ENCODE data around the gene IMP3.

IMP3 gene

DNA sequence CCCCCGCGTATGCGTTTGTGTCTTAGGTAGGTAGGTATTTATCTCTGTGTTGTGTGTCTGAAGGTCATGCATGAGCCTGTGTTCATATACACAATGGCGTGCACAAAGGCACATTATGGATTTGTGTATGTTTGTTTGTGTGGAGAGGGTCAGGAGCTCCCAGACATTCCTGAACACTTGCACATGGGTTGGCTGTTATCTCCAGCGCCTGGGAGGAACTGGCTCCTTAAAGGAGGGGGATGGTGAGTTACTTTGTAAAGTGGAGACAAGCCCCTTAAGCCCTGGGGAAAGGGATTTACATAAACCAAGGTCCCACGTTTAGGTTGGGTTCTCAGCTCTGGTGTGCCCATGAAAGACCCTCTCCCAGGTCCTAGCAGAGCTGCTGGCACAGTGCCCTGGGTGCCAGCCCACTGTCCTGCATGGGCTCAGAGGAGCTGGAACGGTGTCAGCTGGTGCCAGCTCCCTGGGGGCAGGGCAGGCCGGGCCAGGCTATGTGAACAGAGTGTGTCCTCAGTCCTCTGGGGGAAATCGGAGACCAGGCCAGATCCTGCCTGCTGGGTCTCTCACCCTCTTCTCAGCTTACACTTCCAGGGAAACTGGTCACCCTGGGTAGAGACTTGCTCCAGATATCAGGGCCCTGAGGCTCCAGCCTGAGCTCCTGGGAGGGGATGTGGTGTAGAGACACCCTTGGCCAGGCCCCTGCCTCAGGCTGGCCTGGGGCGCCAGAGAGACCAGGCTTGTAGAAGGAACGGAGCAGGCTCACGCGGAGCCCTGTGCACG is 32.8 kb upstream of the IMP3 start:
- DNase-seq: no peak

- no peak for DNase-seq
Observed at GRCh38 chr15:75671730-75672602, 31.9 kb upstream of the IMP3 start.

DNA sequence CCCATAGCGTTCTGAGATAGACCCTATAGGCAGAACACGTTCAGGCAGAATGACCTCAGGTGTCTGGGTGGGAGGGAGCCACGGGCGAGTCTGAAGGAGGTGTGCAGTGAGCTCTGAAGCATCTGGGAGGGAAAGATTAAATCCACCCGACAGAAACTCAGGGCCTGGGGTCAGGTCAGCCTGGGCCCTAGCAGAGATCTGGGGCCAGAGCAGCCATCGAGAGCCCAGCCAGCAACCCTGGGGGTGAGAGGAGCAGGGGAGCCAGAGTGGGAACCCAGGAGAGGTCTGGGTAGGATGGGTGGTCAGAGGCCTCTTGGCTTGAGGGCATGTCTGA is 29.8 kb upstream of the IMP3 start:
- no peak for DNase-seq

DNA sequence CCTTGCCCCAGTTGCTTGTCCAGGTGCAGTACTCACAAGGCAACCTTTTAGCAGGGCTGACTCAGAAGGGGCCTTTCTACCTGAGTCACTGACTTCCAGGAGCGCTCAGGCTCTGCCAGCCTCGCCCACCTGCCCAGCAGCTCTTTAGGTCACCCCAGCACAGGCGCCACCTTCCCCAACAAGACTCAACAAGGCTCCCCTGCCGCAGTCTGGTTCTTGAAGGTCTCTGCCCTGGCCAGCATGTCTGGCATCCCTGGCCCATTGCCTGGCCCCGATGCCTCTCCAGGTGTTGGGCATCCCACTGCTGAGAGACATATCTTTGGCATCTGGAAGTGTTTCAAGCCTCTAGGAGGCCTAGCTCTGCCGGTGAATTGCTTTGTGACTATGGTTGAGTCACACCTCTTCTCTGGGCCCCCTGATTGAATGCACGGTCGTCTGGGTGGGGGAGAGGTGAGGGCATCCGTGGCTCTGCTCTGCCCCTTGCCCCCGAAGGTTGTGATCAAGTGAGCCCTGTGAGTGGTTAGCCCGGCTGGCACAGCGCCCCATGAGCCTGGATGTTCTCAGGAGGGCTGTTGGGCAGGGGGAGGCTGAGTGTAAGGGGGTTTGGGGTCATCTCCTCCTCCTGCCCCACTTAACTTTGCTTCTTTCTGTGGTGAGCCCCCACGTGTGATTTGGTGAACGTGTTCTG is 29.3 kb upstream of the IMP3 start:
- no peak for DNase-seq

GRCh38 chr15:75666823-75667501 is 26.9 kb upstream of the IMP3 start:
- no peak for DNase-seq

DNA sequence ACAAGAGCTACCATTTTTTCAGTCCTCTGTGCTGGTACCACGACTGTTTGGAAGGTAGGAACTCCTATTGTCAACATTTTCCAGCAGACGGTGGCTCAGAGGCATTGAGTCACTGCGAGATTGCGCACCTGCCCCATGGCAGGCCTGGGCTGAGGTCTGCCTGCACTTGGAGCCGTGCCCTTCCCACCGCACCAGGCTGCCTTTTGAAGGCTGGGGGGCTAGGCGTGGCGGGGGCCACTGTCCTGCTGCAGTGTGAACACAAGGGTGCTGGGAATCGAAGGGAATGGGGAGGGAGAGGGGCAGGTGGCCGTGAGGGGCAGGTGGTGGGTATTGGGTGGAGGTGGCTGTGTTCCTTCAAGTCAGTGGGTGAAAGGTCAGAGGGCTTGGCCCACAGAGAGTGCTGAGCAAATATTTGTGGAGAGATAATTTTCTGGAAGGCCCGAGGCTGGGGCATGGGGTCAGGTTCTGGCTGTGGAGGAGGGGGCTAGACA is 24.0 kb upstream of the IMP3 start:
- DNase-seq: no peak

DNA sequence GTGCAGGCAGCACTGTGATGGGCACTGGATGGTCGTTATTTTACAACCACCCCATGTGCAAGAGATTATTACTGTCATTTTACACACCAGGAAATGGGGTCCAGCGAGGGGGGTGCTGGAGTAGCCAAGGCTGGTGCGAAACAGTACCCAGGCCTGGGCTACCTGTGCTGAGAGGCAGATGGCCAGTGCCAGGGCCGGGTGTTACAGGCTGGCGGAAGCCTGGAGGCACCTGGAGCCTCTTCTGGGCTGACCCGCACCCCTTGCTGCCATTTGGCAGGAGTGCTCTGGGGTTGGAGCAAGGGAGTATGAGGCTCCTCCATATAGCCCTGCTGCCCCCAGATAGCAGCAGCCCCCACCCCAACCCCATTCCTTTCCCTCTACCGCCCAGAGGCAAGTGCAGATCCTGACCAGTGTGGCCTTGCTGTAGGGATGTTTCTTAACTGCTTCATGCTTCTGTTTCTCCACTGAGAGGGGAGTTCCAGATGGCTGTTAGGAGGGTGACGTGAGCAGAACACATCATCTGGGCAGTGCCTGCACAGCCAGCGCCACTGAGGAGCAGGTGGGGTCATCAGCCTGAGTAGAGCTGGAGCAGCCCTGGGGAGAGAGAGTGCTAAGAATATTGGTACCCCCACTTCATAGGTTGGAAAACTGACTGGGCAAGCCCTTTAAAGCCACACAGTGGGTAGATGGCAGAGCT is 22.9 kb upstream of the IMP3 start:
- DNase-seq: no peak

- DNase-seq: no peak
Observed at GRCh38 chr15:75661756-75662140, 21.7 kb upstream of the IMP3 start.

DNA sequence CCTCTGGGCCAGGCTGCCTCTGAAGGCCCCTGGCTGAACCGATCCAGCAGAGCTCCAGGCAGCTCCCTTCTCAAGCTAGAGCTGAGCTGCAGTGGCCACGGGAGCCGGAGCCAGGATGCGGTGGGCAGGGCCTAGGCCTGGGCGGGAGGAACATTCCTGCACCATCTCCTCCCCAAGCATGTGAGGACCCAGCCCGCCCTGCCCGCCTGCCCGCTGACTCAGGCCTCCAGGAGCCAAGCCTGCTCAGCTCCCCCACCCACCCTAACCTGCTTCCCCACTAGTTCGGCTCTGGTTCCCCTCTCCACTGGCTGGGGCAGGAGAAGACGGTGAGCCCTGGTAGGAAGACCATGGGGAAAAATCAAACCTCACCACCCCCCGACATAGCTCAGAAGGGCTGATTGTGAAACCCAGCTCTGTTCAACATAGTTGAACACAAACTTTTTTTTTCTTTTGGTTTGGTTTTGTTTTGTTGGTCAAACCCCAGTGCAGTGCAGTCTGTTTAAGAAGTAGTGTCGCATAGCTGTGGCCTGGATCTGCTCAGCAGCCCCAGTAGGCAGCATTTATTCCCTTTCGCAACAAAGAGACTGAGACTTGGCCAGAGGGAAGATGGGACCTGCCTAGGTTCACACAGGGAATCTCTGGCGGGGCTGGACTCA is 21.2 kb upstream of the IMP3 start:
- no peak for DNase-seq

GRCh38 chr15:75659928-75660645 is 20.1 kb upstream of the IMP3 start:
- DNase-seq: no peak

DNA sequence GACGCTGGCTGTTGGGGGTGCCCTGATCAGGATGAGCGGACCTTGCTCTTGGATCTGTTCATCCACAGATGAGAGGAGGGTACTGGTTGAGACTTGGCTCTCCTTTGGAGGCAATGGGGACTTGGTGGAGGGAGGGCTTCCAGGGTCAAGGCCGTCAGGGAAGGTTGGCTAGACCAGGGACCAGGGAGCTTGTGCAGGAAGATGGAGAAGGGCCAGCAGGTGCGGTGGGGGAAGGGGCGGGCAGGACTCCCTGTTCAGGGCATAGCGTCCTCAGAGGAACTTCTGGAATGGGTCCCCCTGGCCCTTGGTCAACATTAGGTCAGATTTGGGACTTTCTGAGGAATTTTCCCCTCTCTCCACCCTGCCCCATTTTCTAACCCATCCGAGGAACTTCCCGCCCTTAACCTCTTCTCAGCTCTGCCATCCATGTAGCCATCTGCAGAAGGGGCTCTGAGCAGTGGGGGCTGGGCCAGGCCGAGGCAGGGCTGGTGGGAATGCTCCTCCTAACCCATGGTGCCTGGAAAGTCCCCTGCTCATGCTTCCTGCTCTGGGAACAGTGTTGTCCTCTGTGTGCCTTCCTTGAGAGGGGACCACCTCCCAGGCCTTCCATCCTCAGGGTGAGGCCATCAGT is 19.2 kb upstream of the IMP3 start:
- no peak for DNase-seq

- no peak for DNase-seq
Observed at GRCh38 chr15:75656813-75657212, 16.8 kb upstream of the IMP3 start.

DNA sequence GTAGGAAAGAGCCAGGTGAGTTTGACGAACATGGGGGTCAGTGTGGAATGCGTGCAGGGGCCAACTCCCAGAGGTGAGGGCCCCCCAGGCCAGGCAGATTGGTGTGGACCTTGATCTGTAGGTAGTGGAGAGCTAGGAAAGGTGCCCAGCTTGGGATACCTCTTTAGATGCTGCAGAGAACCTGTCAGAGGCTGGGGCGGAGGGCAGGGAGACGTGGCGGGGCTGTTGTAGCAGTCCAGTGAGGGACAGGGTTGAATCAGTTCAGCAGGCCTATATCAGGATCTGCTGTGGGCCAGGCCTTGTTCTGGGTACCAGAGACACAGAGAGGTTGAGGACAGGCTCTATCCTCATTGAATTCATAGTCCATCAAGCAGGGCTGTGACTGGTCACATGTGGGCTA is 16.3 kb upstream of the IMP3 start:
- no peak for DNase-seq

GRCh38 chr15:75655931-75656330 is 15.9 kb upstream of the IMP3 start:
- DNase-seq: no peak

GRCh38 chr15:75654201-75654907 is 14.3 kb upstream of the IMP3 start:
- no peak for DNase-seq

DNA sequence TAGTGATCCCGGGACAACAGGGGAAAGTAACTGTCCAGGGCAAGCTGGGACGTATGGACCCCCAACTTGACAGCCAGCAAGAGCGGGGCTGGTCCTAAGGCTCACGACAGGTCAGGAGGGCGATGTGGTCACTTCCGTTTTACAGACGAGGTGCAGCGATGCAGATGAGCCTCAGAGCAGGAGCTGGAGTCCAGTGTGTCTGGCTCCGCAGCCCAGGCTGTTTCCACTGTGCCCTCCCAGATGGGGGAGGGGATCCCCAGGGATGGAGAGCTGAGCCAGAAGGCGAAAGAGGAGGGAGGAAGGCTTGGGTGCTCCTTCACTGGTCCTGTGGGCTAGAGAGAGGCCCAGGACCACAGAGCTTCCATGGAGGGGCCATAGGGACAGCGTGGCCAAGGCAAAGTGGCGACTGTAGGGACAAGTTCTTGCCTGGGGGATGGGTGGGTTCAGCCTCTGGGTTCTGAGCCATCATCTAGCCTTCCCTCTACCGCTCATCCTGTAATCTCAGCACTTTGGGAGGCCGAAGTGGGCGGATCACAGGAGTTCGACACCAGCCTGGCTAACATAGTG is 13.4 kb upstream of the IMP3 start:
- DNase-seq: no peak

DNA sequence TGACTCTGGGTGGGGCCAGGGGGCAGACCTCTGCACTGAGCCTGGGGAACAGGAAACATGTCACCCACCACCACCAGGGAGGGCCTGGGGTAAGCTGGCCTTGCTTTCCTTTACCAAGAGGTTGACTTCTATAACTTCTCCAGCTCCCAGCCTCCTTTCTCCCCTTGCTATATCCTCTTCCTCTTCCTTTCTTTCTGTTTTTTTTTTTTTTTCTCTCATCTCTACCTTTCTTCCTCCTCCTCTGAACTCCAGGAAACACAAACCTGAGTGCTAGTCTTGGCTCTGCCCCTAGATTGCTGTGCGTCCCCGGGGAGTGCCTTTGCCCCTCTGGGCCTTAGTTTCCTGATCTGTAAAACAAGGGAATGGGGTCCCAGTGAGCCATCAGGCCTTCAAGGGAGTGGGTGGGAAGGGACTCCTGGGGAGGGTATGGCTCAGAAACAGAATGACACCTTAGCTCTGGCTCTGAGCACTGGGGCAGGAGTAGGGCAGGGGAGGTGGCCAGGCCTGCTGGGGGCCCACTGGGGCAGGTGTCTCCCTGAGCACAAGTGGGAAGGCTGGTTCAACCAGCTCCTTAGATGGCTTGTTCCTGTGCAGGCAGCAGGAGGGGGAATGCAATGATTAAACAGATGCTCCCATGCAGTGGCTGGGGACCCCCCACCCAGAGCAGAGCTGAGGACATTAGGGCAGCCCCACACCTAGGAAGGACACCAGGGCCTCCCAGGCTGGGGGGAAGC is 12.0 kb upstream of the IMP3 start:
- DNase-seq: no peak

GRCh38 chr15:75650908-75651809 is 11.1 kb upstream of the IMP3 start:
- no peak for DNase-seq
